SU-DHL-6 (cell line): ENCODE data around the gene PRPF39.

Experiments
- EZH2phosphoT487 ChIP-seq: fragments of 200-600 bp; sonication (generic), shearing (Covaris generic); conservative IDR thresholded peaks from 2 replicates; pipeline ENCODE4 v1.6.1; 2018; ENCODE audit warnings: mild to moderate bottlenecking, antibody characterized with exemption, low read length, moderate library complexity, mixed read lengths
- TF ChIP-seq, protein P1 (sequence below): fragments of 200-600 bp; sonication (generic); IDR thresholded peaks from one replicate; pipeline ENCODE4 v1.5.1; 2017; ENCODE audit warnings: antibody characterized with exemption, mild to moderate bottlenecking, low read length, moderate library complexity; ENCODE audit not compliant: insufficient read depth, poor library complexity, severe bottlenecking

DNA sequence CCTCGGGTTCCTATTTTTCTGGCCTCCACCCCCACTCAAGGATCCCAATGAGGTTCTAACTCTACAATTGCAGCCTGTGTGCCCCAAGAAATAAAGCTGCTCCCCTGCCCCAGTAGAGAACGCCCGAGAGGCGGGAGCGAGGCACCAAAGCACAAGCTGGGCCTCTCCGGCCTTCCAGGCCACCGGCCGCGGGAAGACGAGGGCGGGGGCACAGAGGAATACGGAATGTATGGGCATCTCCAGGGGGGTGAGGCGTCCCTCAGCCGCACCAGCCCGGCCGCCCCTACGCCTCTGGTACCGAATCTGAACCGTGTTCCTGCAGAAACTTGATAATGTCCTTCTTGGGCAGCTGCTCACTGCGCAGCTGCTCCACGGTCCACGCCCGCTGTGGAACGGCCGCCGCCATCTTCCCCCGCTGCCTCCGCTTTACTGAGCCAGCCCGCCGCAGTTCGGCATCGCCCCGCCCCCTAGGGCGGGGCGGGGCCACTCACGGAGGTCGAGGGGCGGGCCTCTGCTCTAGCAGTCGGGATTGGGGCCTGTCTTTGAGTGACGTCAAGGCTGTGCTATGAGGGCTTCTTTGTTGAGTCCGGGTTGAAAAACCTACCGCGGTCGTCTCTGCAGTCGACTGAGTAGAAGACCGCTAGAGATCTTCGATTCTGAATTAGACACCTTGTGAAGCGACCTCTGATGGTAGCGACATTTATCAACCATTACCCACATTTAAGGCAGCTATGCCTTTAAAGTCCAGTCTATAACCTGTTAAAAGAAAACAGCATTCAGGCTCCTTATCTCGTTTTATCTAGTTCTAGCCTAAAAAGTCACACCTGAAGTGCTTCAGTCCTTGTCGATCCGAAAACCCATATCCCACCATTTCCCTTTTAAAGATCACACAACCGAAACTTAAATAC is 50.4 kb downstream of the PRPF39 start, which contains the start of gene FKBP3:
- no peak for TF ChIP-seq EZH2phosphoT487
- TF ChIP-seq, protein P1, sequence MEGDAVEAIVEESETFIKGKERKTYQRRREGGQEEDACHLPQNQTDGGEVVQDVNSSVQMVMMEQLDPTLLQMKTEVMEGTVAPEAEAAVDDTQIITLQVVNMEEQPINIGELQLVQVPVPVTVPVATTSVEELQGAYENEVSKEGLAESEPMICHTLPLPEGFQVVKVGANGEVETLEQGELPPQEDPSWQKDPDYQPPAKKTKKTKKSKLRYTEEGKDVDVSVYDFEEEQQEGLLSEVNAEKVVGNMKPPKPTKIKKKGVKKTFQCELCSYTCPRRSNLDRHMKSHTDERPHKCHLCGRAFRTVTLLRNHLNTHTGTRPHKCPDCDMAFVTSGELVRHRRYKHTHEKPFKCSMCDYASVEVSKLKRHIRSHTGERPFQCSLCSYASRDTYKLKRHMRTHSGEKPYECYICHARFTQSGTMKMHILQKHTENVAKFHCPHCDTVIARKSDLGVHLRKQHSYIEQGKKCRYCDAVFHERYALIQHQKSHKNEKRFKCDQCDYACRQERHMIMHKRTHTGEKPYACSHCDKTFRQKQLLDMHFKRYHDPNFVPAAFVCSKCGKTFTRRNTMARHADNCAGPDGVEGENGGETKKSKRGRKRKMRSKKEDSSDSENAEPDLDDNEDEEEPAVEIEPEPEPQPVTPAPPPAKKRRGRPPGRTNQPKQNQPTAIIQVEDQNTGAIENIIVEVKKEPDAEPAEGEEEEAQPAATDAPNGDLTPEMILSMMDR: peak; percentile 25
